HG03521 (cell line): ENCODE measurements around the gene KRT82.

Experiments
- ATAC-seq: cut with Tn5 transposase; IDR thresholded peaks from one replicate; pipeline ENCODE4 v1.9.1; 2021; ENCODE audit warnings: mild to moderate bottlenecking, moderate library complexity; ENCODE audit not compliant: unreplicated experiment

Gene KRT82

DNA sequence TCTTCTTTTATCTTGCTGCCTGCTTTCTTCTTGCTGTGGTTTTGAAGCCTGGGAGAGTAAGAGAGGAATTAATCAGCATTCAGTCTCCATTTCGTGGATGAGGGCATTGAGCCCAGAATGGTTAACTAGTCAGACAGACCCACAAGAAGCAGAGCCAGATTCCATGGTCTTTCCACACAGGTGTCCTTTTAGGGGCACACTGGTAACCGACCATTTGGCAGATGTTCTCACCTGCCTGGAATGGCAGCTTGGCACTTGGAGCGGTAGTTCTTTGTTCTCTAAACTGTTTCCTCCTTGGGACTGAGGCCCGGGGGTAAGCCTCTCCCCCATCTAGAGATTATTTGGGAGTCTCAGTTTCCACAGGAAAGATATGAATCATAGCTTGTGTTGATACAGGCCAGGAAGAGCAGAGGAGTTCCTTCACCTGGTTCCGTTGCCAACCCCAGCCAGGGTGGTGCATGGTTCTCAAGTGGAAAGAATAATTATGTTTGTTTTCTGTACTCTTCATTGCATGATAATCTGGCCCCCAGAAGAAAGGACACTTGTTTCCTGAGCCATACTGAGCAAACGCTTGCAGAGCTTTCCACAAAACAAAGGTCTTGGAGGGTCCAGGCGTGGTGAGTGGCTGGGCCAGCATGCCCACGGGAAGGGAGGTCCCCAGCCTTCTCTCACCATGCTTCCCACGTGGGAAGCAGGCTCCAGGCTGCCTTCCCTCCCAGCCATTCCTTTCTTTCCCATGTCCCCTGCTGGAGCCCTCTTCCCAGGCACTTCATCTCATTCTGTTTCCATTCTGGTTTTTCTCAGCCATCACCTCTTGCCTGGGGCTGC, 30.1 kb upstream of the KRT82 start:
- ATAC-seq, result no peak

- ATAC-seq, result no peak
Measured at GRCh38 chr12:52435659-52435999, 29.5 kb upstream of the KRT82 start.

DNA sequence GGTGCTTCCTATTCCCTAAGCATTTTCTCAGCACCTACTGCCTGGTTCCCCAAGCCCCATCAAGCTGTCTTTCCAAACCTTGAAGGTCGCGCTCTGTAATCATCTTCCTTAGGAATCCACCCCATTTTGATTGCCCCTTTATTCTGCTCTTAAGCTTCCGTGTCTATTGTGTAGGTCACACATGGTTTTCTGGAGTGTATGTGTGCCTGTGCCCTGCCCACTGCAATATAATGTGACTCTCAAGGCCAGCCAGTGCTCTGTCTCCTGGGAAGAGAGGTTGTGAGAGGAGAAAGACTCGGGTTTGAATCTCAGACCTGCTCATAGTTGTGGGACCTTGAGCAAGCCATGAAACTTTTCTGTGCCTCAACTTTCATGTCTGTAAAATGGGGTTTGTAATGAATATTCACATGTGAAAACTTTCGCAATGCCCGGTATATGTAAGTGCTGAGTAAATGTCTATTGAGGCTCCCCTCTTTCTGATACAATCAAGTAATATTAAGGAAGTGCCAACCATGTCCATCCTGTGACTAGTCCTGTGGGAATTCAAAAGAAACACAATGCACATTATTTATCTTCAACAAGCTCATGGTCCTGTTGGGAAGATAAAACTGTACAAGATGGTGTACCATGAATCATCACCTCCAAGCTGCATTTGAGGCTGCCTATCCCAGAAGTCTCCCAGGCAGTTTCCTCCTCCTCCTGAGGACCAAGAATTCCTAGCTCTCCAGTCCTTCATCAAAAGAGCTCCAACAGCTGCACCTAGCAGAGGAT, 28.8 kb upstream of the KRT82 start:
- no peak for ATAC-seq

DNA sequence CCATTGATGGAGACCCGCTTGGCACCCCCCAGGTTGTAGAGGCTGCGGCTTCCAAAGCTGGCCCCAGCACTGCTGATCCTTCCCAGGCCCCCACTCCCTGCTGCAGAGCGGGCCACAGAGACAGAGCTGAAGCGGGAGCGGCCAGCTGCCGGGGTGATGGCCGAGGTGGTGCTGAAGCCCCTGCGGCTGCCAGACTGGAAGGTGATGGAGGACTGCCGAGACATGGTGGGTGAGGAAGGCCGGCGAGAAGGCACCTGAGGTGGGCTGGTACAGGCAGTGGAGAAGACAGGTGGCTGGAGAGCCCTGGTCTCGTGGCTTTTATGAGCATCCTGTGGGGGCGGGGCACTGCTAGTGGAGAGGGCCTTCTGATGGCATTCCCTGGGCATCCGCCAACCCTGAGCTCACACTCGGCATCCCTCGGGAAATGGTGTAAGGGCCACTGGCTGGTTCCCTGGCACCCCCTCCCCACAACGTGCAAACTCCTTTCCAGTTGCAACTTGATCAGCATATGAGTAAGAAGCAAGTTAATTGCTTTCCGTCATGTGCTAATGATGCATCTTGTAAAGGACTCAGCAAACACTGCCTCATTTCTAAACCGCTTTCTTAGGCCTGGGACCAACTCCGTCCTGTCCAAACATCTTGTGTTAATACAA, 28.1 kb upstream of the KRT82 start, which contains the start of gene KRT75:
TSS of gene KRT75 (minus strand) at position 291 of the 653 bp plus-strand sequence. CDS start at position 224, 67 bp downstream.
- no peak for ATAC-seq

DNA sequence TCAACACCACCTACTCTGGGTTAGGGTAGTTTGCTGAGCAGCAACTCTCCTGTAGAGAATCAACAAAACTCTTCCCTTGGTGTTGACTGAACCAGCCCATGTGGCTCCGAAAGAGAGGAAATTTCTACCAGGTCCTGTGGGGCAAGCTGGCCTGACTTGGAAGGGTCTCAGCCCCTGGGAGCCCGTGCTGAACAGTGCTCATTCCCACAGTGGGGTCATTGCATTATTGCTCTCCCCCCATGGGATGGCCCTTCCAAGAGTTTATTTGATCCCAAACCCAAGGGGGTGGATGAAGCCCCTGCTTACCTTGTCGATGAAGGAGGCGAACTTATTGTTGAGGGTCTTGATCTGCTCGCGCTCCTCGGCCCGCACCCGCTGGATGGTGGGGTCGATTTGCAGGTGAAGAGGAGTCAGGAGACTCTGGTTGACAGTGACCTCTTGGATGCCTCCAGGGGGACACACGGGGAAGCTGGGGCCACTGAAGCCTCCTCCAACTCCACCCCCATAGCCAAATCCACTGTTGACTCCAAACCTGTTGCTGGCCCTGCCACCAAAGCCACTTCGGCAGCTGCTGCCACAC, 27.5 kb upstream of the KRT82 start:
- ATAC-seq, result no peak

DNA sequence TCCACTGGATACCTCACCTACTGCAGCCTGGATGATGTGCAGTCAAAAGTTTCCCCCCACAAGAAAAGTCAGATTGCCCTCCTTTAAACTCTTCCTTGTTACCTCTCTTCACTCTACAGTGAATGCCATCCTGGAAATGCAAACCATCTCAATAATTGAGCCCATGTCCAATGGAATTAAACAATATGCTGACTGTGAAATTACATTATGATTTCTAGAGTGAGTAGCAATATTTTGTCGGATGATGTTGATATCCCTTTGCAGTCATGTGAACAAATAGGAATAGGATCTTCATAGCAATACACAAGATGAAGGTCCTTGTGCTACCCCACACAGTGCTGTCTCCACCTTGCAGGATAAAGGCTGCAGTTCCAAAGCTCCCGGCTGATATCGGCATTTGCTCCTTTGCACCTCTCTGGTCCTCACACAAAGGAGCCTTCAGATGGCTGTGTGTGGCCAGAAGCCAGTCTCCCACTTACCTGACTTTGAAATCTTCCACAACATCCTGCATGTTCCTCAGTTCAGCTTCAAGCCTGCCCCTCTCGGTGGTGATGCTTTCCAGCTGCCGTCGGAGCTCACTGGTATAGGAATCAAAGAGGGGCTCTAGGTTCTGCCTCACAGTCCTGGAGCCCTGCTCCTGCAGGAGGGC, 26.5 kb upstream of the KRT82 start:
- no peak for ATAC-seq

DNA sequence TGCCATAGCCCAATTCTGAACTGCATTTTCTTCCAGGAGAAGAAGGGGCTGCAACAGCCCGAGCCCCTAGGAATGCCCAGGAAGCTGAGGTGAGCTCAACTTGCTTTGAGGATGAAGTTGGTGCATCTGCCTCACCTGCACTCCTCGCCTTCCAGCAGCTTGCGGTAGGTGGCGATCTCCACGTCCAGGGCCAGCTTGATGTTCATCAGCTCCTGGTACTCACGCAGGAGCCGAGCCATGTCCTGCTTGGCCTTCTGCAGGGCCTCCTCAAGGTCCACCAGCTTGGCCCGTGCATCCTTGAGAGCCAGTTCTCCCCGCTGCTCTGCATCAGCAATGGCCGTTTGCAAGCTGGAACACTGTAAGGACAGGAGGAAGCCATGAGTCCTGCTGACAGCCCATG, 22.0 kb upstream of the KRT82 start:
- ATAC-seq, result no peak

DNA sequence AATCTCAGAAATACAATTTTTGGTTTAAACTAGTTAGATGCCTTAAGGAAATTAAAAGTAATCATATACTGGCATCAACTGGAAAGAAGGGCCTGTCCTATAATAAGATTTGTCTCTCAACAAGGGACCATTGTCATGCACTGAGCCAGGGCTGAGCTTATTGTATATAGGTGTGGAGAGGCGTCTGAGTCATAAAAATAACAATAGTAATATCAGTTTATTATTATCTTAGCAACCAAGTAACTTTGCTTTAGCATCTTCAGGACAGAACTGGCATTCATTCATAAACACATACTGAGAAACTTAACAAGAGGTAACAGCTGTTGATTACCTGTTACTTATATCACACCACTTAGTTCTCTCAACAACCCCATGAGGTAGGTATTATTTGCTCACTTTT, 20.9 kb upstream of the KRT82 start:
- ATAC-seq, result no peak

DNA sequence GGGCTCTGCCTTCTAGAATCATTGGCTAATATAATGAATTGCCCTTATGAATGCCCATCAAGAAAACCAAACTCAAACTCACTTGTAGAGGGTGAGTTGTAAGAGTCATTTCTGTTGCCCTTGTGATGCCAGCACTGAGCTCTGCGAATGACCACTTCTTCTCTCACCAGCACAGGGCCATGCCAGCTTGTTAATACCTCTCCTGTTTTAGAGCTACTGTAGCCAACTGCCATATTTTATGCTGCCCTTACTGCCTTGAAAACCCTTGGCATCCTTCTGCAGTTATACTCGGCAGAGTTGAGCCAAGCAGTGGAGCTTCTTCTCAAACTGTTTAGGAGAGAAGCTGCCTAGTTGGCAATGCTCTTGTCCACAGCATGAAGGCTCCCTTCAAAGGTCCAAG, 19.9 kb upstream of the KRT82 start:
- ATAC-seq, result no peak

- ATAC-seq, result no peak
Measured at GRCh38 chr12:52425466-52425865, 19.3 kb upstream of the KRT82 start.

- no peak for ATAC-seq
Measured at GRCh38 chr12:52423661-52424500, 17.7 kb upstream of the KRT82 start.

GRCh38 chr12:52423035-52423434, 16.9 kb upstream of the KRT82 start:
- ATAC-seq, result no peak

- ATAC-seq, result no peak
Measured at GRCh38 chr12:52419656-52420055, 13.5 kb upstream of the KRT82 start.

DNA sequence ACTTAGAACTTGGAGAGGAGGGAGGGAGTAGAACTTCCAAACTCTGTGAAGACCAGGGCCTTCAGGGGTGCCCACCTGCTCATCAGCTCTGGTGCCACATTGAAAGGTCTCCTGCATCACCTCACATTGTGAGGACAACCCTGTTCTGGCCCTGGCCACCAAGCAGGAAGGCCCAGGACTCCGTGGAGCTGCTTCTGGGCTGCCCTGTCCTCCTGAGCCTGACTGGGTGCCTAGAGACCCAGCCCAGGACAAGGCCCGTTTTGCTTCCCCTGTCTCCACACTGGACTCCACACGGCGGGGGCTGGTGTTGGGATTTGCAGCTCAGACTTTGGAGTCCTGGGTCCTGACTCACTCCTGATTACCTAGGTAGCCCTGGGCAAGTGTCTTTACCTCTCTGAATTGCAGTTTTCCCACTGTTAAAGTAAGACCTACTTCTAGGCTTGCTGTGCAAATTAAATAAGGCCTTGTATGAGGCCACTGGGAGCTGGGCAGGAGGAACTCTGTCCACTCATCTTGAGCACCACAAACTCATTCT, 12.5 kb upstream of the KRT82 start:
- no peak for ATAC-seq

DNA sequence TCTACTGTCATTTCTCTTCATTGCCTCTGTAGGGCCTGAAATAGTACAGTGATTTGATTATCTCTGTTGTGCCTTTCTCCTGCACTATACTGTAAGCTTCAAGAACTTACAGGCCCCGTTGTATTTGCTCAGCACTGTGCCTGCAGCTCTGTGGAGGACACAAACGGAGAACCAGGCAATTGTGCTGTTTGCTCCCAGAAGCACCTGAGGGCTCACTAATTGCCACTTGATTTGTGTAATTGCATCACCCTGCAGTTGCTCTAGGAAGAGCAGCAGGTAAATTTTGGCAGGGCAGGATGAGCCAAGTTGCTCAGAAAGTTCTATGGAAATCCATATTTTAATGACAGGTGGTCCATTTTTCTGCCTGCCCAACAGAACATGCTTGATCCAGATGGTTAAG, 11.6 kb upstream of the KRT82 start:
- no peak for ATAC-seq

DNA sequence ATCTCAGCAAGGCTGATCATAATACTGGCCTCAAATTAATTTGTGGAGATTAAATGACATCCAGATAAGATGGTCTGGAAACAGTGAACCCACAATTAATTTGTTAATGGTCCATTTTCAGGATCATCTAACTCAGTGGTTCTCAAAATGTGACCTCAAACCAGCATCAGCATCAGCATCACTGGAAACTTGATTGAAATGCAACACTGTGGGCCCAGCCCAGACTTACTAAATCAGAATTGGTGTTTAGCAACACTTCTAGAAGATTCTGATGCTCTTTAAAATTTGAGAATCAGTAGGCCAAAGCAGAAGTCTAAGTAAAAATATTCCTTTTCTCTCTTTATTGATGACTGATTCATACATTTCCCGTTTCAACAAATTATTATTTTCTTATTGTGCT, 10.7 kb upstream of the KRT82 start:
- ATAC-seq, result no peak

DNA sequence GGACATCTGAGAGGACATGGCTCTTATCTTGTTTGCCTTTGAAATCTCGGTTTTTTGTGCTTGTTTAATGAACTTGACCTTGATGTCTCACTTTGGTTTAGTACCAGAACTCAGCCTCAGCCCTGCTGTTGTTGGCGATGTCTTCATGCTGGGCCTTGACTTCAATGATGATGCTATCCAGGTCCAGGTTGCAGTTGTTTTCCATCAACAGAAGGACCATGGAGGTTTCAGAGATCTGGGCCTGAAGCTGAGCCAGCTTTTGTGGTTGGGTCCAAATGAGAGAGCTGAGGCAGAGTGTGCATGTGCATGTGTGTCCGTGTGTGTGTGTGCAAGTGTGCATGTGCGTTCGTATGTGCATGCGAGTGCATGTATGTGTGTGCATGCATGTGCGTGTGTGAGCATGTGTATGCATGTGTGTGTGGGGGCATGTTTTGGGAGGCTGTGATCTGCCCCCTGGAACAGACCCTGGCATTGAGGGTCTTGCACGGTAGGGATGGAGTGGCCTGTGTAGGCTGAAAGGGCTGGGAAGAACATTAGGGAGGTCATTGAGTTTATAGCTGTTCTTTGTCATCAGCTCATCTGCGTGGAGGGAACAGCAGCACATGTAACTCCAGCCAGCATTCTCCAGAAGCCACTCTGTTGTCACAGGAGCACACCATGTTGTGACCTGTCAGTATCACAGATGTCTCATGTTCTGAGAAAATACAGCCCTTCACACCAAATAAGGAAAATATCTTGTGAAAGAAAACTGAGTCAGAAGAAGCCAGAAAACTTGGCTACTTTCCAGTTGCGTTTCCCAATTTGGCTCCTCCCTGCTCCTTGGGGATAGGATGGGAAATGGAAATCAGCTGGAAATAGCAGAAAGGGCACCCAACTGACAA, 10.0 kb upstream of the KRT82 start:
- ATAC-seq, result no peak

GRCh38 chr12:52414936-52415335, 8.8 kb upstream of the KRT82 start:
- ATAC-seq, result no peak
